Common myeloid progenitor, CD34-positive (primary cell): ENCODE results near the gene PTPN13.

Source experiments
- CTCF ChIA-PET: fragments of 350-600 bp; sonication (Branson Sonifier 250); formaldehyde crosslinking; loops from one replicate; lab custom pipeline; 2021; ENCODE audit warnings: antibody characterized with exemption; lab: Charles Lee
- POLR2A ChIA-PET: fragments of 350-600 bp; sonication (Branson Sonifier 250); formaldehyde crosslinking; loops from one replicate; lab custom pipeline; 2021; ENCODE audit warnings: antibody characterized with exemption; lab: Charles Lee
- DNase-seq, 3 donors: peaks; one replicate each; pipeline versions ENCODE4 v3.0.0 to v3.0.0-alpha.2; 2013
- H3K27ac ChIP-seq, 2 experiments: 1 replicate in 1 of 2; 2 replicates in 1 of 2; pipeline ENCODE4 v1.7.0; 2013; ENCODE audit warnings: inconsistent platforms in 2 of 2, low read length in 2 of 2, mild to moderate bottlenecking in 2 of 2, low read depth in 1 of 2, moderate library complexity in 1 of 2; ENCODE audit not compliant: severe bottlenecking in 2 of 2, insufficient read depth in 1 of 2, poor library complexity in 1 of 2
- H3K27me3 ChIP-seq, 5 experiments: replicated peaks in 2 of 5; 1 replicate in 3 of 5; 2 replicates in 2 of 5; pipeline versions ENCODE4 v1.6.1 to v1.7.0; 2013; ENCODE audit warnings: low read length in 4 of 5, mild to moderate bottlenecking in 2 of 5, moderate library complexity in 2 of 5, inconsistent platforms in 1 of 5; ENCODE audit not compliant: insufficient read depth in 5 of 5, control insufficient read depth in 4 of 5
- H3K36me3 ChIP-seq, 4 experiments: 1 replicate in 2 of 4; 2 replicates in 2 of 4; pipeline versions ENCODE4 v1.6.1 to v1.7.0; 2013; ENCODE audit warnings: low read length in 3 of 4, control low read depth in 1 of 4, mild to moderate bottlenecking in 1 of 4; ENCODE audit not compliant: control insufficient read depth in 4 of 4, insufficient read depth in 4 of 4
- H3K4me1 ChIP-seq, 4 experiments: 1 replicate in 3 of 4; 2 replicates in 1 of 4; pipeline versions ENCODE4 v1.6.1 to v1.7.1; 2013; ENCODE audit warnings: low read length in 3 of 4, mild to moderate bottlenecking in 3 of 4, control low read depth in 1 of 4, inconsistent platforms in 1 of 4, moderate library complexity in 1 of 4; ENCODE audit not compliant: control insufficient read depth in 4 of 4, insufficient read depth in 4 of 4; ENCODE audit errors: control extremely low read depth in 1 of 4
- H3K4me3 ChIP-seq, 7 experiments: 1 replicate in 4 of 7; 2 replicates in 3 of 7; pipeline versions ENCODE4 v1.5.1 to v1.7.0; 2013; ENCODE audit warnings: mild to moderate bottlenecking in 7 of 7, low read length in 6 of 7, moderate library complexity in 6 of 7, inconsistent platforms in 2 of 7, low read depth in 2 of 7, control low read depth in 1 of 7; ENCODE audit not compliant: insufficient read depth in 4 of 7, control insufficient read depth in 1 of 7; ENCODE audit errors: extremely low read depth in 1 of 7
- H3K9me3 ChIP-seq, 5 experiments: 1 replicate in 4 of 5; 2 replicates in 1 of 5; pipeline versions ENCODE4 v1.6.1 to v1.7.1; 2013; ENCODE audit warnings: low read length in 4 of 5, mild to moderate bottlenecking in 2 of 5, inconsistent platforms in 1 of 5, low read depth in 1 of 5, moderate library complexity in 1 of 5; ENCODE audit not compliant: control insufficient read depth in 4 of 5, insufficient read depth in 2 of 5; ENCODE audit errors: control extremely low read depth in 1 of 5
- WGBS: methylation state at CpG from one replicate; pipeline ENCODE4 v1.1.5; 2013; ENCODE audit not compliant: insufficient coverage; 5-methylcytosine and 5-hydroxymethylcytosine counted together

Gene PTPN13

GRCh38 chr4:86603311-86603885, 9.3 kb downstream of the PTPN13 start:
- no CpG with 5 or more reads among the region's 1 CpG for WGBS
- Histone ChIP-seq H3K36me3 (no peaks in the 10 kb centered on the region), H3K4me3 (no peak overlapping the region), H3K27me3 (no peaks in the 10 kb centered on the region), H3K4me1 (peaks cover 0 to 4% (median 0%) of the 10 kb centered on the region in 4 experiments), H3K27ac (no peak overlapping the region), H3K9me3 (no peaks in the 10 kb centered on the region)
- POLR2A ChIA-PET, result no interaction called here
- DNase-seq, result no peak
- CTCF ChIA-PET, result interaction anchor here (0.7 to 1.1 kb wide), 2 partner anchors 9 to 17 kb away, joined by 3 read pairs; partner anchors contain the start of gene PTPN13

- DNase-seq, result no peak
- no peaks in the 10 kb centered on the region for H3K27me3 ChIP-seq
- no peak overlapping the region for H3K27ac ChIP-seq
- no peak overlapping the region for H3K4me3 ChIP-seq
- no peaks in the 10 kb centered on the region for H3K9me3 ChIP-seq
- no peaks in the 10 kb centered on the region for H3K4me1 ChIP-seq
- ChIA-PET POLR2A (no interaction called here), CTCF (no interaction called here)
- no peaks in the 10 kb centered on the region for H3K36me3 ChIP-seq
Measured at GRCh38 chr4:86606809-86607208, 12.7 kb downstream of the PTPN13 start.

- DNase-seq, result no peak
- POLR2A ChIA-PET, result no interaction called here
- no peak overlapping the region for H3K4me3 ChIP-seq
- no peak overlapping the region for H3K27ac ChIP-seq
- no peaks in the 10 kb centered on the region for H3K36me3 ChIP-seq
- CTCF ChIA-PET, result no interaction called here
- H3K4me1 ChIP-seq, result no peaks in the 10 kb centered on the region
- no peaks in the 10 kb centered on the region for H3K9me3 ChIP-seq
- H3K27me3 ChIP-seq, result no peaks in the 10 kb centered on the region
- no CpG with 5 or more reads among the region's 2 CpGs for WGBS
Measured at GRCh38 chr4:86608757-86609375, 14.8 kb downstream of the PTPN13 start.

GRCh38 chr4:86611757-86612156, 17.6 kb downstream of the PTPN13 start:
- no peak overlapping the region for H3K27ac ChIP-seq
- no peak for DNase-seq
- H3K4me3 ChIP-seq, result no peak overlapping the region
- no peaks in the 10 kb centered on the region for H3K9me3 ChIP-seq
- POLR2A ChIA-PET, result no interaction called here
- no peaks in the 10 kb centered on the region for H3K4me1 ChIP-seq
- WGBS, result 89% methylated on average over 2 of the region's 2 CpGs
- CTCF ChIA-PET, result no interaction called here
- H3K27me3 ChIP-seq, result no peaks in the 10 kb centered on the region
- H3K36me3 ChIP-seq, result no peaks in the 10 kb centered on the region

GRCh38 chr4:86613734-86614133, 19.6 kb downstream of the PTPN13 start:
- Histone ChIP-seq H3K36me3 (no peaks in the 10 kb centered on the region), H3K9me3 (peaks cover 0 to under 1% (median 0%) of the 10 kb centered on the region in 5 experiments), H3K27ac (no peak overlapping the region), H3K4me3 (no peak overlapping the region), H3K27me3 (no peaks in the 10 kb centered on the region), H3K4me1 (no peaks in the 10 kb centered on the region)
- no CpG with 5 or more reads among the region's 2 CpGs for WGBS
- ChIA-PET CTCF (interaction anchor here (1.3 kb wide), 1 partner anchor 10 kb away, joined by 3 read pairs; no protein-coding TSS in a partner anchor), POLR2A (no interaction called here)
- no peak for DNase-seq

- Histone ChIP-seq H3K4me3 (no peak overlapping the region), H3K9me3 (peaks cover 0 to 4% (median 0%) of the 10 kb centered on the region in 5 experiments), H3K27ac (no peak overlapping the region), H3K4me1 (no peaks in the 10 kb centered on the region), H3K36me3 (no peaks in the 10 kb centered on the region), H3K27me3 (no peaks in the 10 kb centered on the region)
- ChIA-PET POLR2A (no interaction called here), CTCF (no interaction called here)
- 83% methylated on average over 1 of the region's 3 CpGs for WGBS
- DNase-seq, result no peak
Measured at GRCh38 chr4:86614865-86615264, 20.8 kb downstream of the PTPN13 start.

GRCh38 chr4:86615501-86615900, 21.4 kb downstream of the PTPN13 start:
- WGBS, result no CpG with 5 or more reads among the region's 1 CpG
- peaks cover 0 to 4% (median 0%) of the 10 kb centered on the region in 5 experiments for H3K9me3 ChIP-seq
- no peaks in the 10 kb centered on the region for H3K36me3 ChIP-seq
- H3K4me3 ChIP-seq, result no peak overlapping the region
- no peak overlapping the region for H3K27ac ChIP-seq
- no peaks in the 10 kb centered on the region for H3K27me3 ChIP-seq
- H3K4me1 ChIP-seq, result no peaks in the 10 kb centered on the region
- CTCF ChIA-PET, result no interaction called here
- POLR2A ChIA-PET, result no interaction called here
- no peak for DNase-seq
